Endothelial cell (in vitro differentiated cells): ENCODE data around the gene OR8G1. TPM values are rescaled to one million over a fixed set of nuclear protein-coding genes. Genes with fewer than 3 reads are reported as not detected.

Source experiments
- total RNA-seq: library from RNA; stranded (reverse); fragmentation: NEBNext Ultra II Directional; extraction: Animal tissue kit (Norgen Biotek cat#: 25700); gene quantifications from one replicate; pipeline ENCODE4 v1.2.1, GENCODE V29; 2021; ENCODE audit not compliant: unreplicated experiment

Gene OR8G1
- total RNA-seq, 1 donor from 2014 or later, result 0.13 TPM

Other genes with a start within 250 kb of the OR8G1 start
- gene OR10G6, start 245.9 kb upstream of the OR8G1 start, total RNA-seq, result not detected
- gene OR10G4, start 228.1 kb upstream of the OR8G1 start, total RNA-seq, result not detected
- not detected for gene OR10G9, start 218.1 kb upstream of the OR8G1 start, total RNA-seq
- not detected for gene OR10G8, start 214.3 kb upstream of the OR8G1 start, total RNA-seq
- not detected for gene OR10G7, start 199.8 kb upstream of the OR8G1 start, total RNA-seq
- gene VWA5A, start 125.6 kb upstream of the OR8G1 start, total RNA-seq, result 64.5 TPM
- 0.67 TPM for gene OR10D3, start 57.8 kb upstream of the OR8G1 start, total RNA-seq
- 0.18 TPM for gene OR8G5, start 15.3 kb downstream of the OR8G1 start, total RNA-seq
- gene OR8D1, start 72.9 kb downstream of the OR8G1 start, total RNA-seq, result not detected
- gene OR8D2, start 79.1 kb downstream of the OR8G1 start, total RNA-seq, result not detected
- gene OR8B2, start 143.4 kb downstream of the OR8G1 start, total RNA-seq, result not detected
- not detected for gene OR8B3, start 157.9 kb downstream of the OR8G1 start, total RNA-seq
- not detected for gene OR8B4, start 183.8 kb downstream of the OR8G1 start, total RNA-seq
- 0.28 TPM for gene OR8B8, start 204.6 kb downstream of the OR8G1 start, total RNA-seq